Subcutaneous abdominal adipose tissue (tissue), 5 donors: ENCODE measurements around the gene KCNAB2.
"Not testable (repeated sequence)": the region's sequence is repeated elsewhere in the genome, so short reads cannot be mapped to it uniquely, and the experiment has no call there.

Experiments
- H3K27ac ChIP-seq: one replicate; pipeline ENCODE4 v1.7.0; 2013; ENCODE audit warnings: low read depth, mild to moderate bottlenecking, inconsistent platforms, low read length, moderate library complexity
- H3K27me3 ChIP-seq, 5 donors: one replicate each; pipeline ENCODE4 v1.7.0; 2013; ENCODE audit warnings: low read length in 5 of 5, inconsistent platforms in 1 of 5; ENCODE audit not compliant: control insufficient read depth in 5 of 5, insufficient read depth in 4 of 5
- H3K36me3 ChIP-seq, 5 donors: one replicate each; pipeline ENCODE4 v1.7.0; 2013; ENCODE audit warnings: low read length in 5 of 5; ENCODE audit not compliant: control insufficient read depth in 5 of 5, insufficient read depth in 5 of 5
- H3K4me1 ChIP-seq, 5 donors: one replicate each; pipeline ENCODE4 v1.7.0; 2013; ENCODE audit warnings: low read length in 5 of 5, mild to moderate bottlenecking in 3 of 5, moderate library complexity in 1 of 5; ENCODE audit not compliant: control insufficient read depth in 5 of 5, insufficient read depth in 5 of 5
- H3K4me3 ChIP-seq, 5 donors: one replicate each; pipeline ENCODE4 v1.7.0; 2013; ENCODE audit warnings: low read length in 5 of 5, low read depth in 1 of 5
- H3K9ac ChIP-seq, 5 donors: one replicate each; pipeline ENCODE4 v1.7.0; 2013; ENCODE audit warnings: low read length in 5 of 5, mild to moderate bottlenecking in 4 of 5, moderate library complexity in 3 of 5
- H3K9me3 ChIP-seq, 5 donors: one replicate each; pipeline ENCODE4 v1.7.0; 2013; ENCODE audit warnings: low read length in 5 of 5; ENCODE audit not compliant: control insufficient read depth in 5 of 5
- donor health status: healthy.
- donor health status: healthy.
- donor health status: healthy.
- donor health status: healthy.
- donor health status: healthy.

Gene KCNAB2

DNA sequence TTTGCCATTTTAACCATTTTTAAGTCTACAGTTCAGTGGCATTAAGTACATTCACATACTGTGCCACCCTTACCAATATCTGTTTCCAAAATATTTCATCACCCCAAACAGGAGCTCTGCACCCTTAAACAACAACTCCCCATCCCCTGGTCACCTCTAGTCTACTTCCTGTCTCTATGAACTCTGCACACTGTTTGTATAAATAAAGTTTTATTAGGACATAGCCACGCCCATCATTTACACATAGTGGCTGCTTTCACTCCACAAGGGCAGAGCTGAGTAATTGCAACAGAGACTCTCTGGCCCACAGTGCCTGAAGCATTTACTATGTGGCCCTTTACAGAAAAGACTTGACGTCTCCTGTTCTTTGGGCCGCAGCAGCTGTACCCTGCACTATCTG is 30.1 kb downstream of the KCNAB2 start:
- H3K4me1 ChIP-seq = peaks cover 0 to 4% (median 0%) of the 10 kb centered on the region in 5 donors
- H3K9me3 ChIP-seq = no peaks in the 10 kb centered on the region

DNA sequence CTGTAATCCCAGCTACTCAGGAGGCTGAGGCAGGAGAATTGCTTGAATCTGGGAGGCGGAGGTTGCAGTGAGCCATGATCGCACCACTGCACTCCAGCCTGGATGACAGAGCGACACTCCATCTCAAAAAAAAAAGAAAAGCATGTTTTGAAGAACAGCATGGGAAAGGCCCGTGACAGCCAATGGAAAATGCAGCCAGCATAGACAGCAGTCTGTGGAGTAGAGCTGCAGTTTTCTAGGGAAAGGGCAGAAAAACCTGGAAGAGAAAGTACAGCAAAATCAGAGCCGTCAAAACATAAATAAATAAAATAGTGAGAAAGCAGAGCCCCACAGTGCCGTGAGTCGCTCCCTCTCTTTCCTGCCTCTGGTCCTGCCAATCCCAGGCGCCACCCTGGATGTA is 31.4 kb downstream of the KCNAB2 start:
- H3K9ac ChIP-seq, H3K27me3 ChIP-seq, H3K4me3 ChIP-seq, H3K4me1 ChIP-seq, H3K27ac ChIP-seq, H3K9me3 ChIP-seq: not testable (repeated sequence)
- peaks cover 0 to 20% (median 0%) of the 10 kb centered on the region in 5 donors for H3K36me3 ChIP-seq

More for the DNA sequence above, 30.1 kb downstream of the KCNAB2 start:
- Histone ChIP-seq H3K27me3 (no peaks in the 10 kb centered on the region), H3K4me3 (no peak overlapping the region), H3K9ac (no peak overlapping the region), H3K27ac (no peak overlapping the region), H3K36me3 (peaks cover 0 to 20% (median 0%) of the 10 kb centered on the region in 5 donors)

DNA sequence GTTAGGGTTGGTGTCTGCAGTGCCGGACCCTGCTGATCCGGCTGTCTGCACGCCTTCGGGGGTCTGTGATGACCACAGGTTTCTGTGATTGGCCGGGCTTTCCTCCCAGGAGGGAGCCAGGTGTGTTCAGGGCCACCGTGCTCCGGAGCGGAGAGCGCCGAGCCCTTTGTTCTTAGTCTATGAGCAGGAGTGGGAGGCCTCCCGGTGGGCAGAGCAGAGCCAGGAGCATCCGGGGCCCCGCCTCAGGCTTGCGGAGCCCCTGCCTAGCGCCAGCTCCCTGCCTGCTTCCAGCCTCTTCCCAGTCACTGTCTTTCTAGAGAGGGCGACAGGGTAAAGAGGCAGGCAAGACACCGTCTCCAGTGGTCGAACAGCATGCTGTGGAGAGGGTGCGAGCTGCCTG is 31.8 kb downstream of the KCNAB2 start:
- Histone ChIP-seq H3K27ac (no peak overlapping the region), H3K4me1 (peaks cover 3 to 10% (median 8%) of the 10 kb centered on the region in 5 donors), H3K9ac (no peak overlapping the region), H3K4me3 (no peak overlapping the region), H3K27me3 (no peaks in the 10 kb centered on the region), H3K36me3 (peaks cover 0 to 23% (median 0%) of the 10 kb centered on the region in 5 donors), H3K9me3 (no peaks in the 10 kb centered on the region)

DNA sequence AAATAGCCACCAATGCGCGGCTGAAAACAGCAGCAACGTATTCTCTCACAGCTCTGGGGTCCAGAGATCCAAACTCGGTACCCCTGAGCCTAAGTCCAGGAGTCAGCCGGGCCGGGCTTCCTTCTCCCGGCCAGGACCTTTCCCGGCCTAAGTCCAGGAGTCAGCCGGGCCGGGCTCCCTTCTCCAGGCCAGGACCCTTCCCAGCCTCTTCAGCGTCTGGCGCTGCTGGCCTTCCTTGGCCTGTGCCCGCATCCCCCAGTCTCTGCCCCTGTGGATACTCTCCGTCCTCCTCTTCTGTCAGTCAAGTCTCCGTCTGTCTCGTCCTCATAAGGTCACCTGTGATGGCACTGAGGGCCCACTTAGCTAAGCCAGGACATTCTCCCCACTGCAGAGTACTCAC is 32.2 kb downstream of the KCNAB2 start:
- Histone ChIP-seq H3K4me3 (no peak overlapping the region), H3K27ac (no peak overlapping the region), H3K4me1 (peaks cover 5 to 13% (median 12%) of the 10 kb centered on the region in 5 donors), H3K27me3 (no peaks in the 10 kb centered on the region), H3K9me3 (no peaks in the 10 kb centered on the region), H3K9ac (no peak overlapping the region), H3K36me3 (peaks cover 0 to 27% (median 0%) of the 10 kb centered on the region in 5 donors)

DNA sequence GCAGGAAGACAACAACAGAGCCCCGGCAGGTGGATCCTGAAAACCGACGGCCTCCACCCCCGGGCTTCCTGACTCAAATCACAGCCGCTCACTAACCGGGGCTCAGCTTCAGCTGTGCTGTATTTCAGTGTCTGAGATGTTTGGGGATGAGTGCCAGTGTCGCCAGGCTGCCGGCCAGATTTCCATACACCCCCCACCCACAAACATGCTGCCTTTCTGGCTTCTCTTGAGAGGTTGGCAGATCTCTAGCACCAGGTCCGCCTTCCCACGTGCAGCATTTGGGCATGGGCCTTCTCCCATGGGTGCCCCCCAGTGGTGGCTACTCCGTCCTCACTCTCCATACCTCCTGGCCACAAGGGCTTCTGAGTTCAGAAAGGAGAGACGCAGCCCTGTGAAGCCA is 34.8 kb downstream of the KCNAB2 start:
- Histone ChIP-seq H3K27me3 (no peaks in the 10 kb centered on the region), H3K9me3 (no peaks in the 10 kb centered on the region), H3K36me3 (peaks cover 0 to 23% (median 0%) of the 10 kb centered on the region in 5 donors), H3K9ac (no peak overlapping the region), H3K27ac (no peak overlapping the region), H3K4me1 (peaks cover 5 to 26% (median 21%) of the 10 kb centered on the region in 5 donors), H3K4me3 (no peak overlapping the region)

DNA sequence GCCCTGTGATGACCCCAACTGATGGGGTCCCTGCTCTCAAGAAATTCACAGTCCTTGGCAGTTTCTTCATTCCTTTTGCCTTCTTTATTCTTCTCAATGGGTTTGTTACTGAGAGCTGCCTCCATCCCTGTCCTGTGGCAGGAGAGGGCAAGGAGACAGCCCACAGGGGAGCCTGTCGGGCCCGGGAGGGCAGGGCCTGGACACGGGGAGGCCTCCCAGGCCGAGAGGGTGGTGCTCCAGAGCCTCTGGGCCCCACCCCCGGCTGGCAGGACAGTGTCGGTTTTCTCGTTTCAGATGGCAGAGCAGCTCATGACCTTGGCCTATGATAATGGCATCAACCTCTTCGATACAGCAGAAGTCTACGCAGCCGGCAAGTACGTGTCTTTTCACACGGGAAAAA is 36.2 kb downstream of the KCNAB2 start:
- Histone ChIP-seq H3K9ac (no peak overlapping the region), H3K4me3 (no peak overlapping the region), H3K9me3 (no peaks in the 10 kb centered on the region), H3K27me3 (no peaks in the 10 kb centered on the region), H3K36me3 (peaks cover 0 to 16% (median 0%) of the 10 kb centered on the region in 5 donors), H3K4me1 (peaks cover 5 to 26% (median 21%) of the 10 kb centered on the region in 5 donors), H3K27ac (no peak overlapping the region)

DNA sequence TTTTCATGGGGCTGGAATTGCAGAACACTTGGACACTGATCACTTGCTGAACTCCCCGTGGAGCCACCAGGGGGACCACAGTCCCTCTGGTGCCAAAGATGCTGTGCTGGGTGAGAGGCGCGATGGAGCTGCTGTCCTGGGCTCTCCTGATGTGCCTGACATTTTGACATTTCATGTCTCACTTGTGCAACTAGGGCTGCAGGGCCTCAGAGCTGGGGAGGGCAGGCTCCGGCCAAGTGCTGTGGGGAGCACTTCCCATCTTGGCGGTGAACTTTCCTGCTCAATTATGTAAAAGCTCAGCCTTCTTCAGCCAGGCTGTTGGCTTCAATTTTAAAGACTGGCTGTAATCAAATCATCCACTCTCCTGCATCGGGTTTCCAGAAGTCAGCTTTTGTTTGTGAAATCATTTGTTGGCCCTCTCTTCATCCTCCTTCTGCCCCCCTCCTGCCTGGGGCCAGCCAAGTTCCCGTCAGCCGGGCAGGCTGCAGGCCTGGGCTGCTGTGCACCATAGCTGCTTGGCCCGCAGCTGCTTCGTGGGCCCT is 36.8 kb downstream of the KCNAB2 start:
- Histone ChIP-seq H3K4me3 (no peak overlapping the region), H3K36me3 (peaks cover 0 to 19% (median 0%) of the 10 kb centered on the region in 5 donors), H3K27me3 (peaks cover 0 to 3% (median 0%) of the 10 kb centered on the region in 5 donors), H3K9ac (no peak overlapping the region), H3K27ac (no peak overlapping the region), H3K4me1 (peaks cover 5 to 26% (median 22%) of the 10 kb centered on the region in 5 donors), H3K9me3 (no peaks in the 10 kb centered on the region)

DNA sequence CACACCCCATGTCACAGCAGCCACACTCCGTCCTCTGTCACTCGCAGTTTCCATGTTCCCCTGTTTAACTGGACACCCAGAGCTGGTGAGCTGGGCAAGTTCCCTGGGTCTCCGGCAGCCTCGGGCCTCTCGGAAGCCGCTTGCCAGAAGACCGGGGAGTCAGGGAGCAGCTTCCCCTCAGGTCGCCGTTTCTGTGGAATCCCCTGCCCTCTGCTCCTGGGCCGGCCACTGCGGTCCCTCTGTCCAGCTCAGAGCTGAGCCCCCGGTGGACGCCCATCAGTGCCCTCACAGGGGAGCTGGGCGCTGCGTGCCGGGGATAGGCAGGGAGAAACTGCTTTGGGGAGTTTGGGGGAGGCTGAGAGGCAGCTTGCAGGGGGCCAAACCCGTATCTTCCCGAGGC is 37.7 kb downstream of the KCNAB2 start:
- Histone ChIP-seq H3K9me3 (no peaks in the 10 kb centered on the region), H3K9ac (no peak overlapping the region), H3K27me3 (peaks cover 0 to 3% (median 0%) of the 10 kb centered on the region in 5 donors), H3K4me3 (no peak overlapping the region), H3K4me1 (peaks cover 5 to 26% (median 22%) of the 10 kb centered on the region in 5 donors), H3K36me3 (peaks cover 0 to 19% (median 0%) of the 10 kb centered on the region in 5 donors), H3K27ac (no peak overlapping the region)

DNA sequence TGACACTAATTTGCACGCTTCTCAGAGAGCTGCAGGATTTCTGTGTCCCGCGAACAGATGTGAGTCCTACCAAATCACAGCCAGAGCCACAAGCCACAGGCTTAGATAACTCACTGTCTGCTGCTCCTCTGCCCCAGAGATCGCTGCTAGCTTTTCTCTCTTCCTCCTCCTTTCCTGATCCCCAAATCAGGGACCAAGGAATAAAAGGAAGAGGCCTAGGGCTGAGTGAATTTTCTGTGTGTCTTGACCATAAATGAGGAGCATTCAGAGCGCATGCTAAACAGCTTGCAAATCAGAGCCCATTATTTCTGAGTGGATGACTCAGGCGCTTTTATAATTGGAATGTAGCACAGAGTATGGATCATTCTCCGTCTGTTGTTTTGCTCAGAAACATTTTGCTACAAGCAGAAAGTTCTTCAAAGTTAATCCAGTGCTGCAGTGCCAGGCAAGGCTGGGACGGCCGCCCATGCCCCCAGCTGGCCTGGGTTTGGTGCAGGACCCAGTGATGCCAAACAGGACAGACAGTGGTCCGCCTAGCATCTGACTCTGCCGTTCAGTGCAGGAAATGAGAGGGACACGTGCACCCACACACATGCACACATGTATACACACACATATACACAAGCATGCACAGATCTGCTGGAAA is 38.2 kb downstream of the KCNAB2 start:
- Histone ChIP-seq H3K4me1 (peaks cover 5 to 26% (median 22%) of the 10 kb centered on the region in 5 donors), H3K27me3 (peaks cover 0 to 3% (median 0%) of the 10 kb centered on the region in 5 donors), H3K9me3 (no peaks in the 10 kb centered on the region), H3K4me3 (no peak overlapping the region), H3K27ac (no peak overlapping the region), H3K9ac (no peak overlapping the region), H3K36me3 (peaks cover 0 to 19% (median 0%) of the 10 kb centered on the region in 5 donors)

DNA sequence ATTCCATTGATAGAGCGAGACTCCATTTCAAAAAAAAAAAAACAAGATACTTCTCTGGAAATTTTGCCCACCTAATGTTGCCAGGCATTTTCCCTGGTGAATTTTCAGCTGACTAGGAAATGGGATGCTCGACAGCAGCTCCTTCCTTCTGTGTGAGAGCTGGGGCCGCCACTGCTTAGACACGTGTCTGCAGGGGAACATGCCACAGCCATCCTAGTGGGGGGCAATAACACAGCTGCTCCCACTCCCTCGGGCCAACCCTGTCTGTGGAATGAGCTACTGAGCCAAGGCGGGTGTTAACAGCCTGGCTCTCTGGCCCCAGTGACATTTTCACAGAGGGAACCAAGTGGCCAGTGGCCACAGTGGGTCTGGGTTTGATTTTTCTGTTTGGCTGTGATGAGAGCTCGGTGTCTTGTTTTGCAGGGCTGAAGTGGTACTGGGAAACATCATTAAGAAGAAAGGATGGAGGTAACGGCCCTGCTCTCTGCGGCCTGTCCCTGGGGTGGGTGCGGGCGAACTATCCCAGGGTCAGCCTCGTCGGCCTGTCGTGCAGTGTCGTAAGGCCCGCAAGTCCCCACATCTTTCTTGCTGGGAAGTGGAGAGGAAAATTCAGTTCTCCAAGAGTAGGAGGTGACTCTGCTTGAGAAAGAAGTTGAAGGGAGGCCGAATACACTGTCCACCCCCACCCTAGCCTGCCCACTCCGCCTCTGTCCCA is 39.2 kb downstream of the KCNAB2 start:
- Histone ChIP-seq H3K27me3 (peaks cover 0 to 6% (median 0%) of the 10 kb centered on the region in 5 donors), H3K4me3 (no peak overlapping the region), H3K9ac (no peak overlapping the region), H3K9me3 (no peaks in the 10 kb centered on the region), H3K36me3 (peaks cover 0 to 22% (median 0%) of the 10 kb centered on the region in 5 donors), H3K27ac (no peak overlapping the region), H3K4me1 (peaks cover 5 to 26% (median 22%) of the 10 kb centered on the region in 5 donors)
